Measurements from ENCODE around the gene CDCA4.

Gene CDCA4

GRCh38 chr14:104991896-104992230, 29.0 kb downstream of the CDCA4 start:
- DNase-seq (ENCODE audit: low read depth, low spot score): no peak

- DNase-seq (ENCODE audit: low read depth, low spot score): no peak
Measured at GRCh38 chr14:104989951-104990303, 31.0 kb downstream of the CDCA4 start.

DNA sequence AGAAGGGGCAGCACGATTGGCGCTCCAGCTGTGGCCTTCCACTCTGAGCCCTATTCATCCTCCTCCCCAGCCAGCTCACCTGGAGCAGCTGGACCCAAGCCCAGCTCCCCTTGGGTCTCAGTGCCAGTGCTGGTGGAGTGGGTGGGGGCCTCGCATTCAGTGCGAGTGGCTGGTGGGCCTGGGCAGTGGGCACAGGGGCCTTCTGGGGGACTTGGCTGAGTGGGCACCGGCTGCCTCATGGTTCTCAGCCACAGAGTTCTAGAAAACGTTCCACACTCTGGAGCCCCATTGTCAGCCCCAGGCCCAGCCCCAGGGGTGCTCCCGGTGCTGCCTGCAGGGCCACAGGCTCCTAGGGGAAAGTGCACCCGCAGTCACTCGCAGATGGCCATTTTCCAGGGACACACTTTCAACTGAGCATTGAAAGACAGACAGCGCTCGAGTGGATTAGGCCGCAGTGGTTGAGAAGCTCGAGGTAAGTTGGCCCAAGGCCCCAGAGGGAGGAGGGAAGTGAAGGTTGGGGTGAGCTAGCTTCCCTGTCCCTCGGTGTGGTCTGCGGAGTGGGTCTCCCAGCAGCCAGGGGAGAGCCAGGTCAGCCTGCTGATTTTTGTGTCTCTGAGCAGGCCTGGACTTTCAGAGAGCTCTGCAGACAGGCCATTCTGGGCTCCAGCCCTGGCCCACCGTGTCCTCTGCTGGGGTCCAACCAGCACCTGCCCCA, 31.5 kb downstream of the CDCA4 start:
- no peak for DNase-seq (ENCODE audit: low read depth, low spot score)

- DNase-seq (ENCODE audit: low read depth, low spot score): no peak
Measured at GRCh38 chr14:104986487-104987164, 34.3 kb downstream of the CDCA4 start.

- DNase-seq (ENCODE audit: low read depth, low spot score): peak; percentile 78
Measured at GRCh38 chr14:104985675-104986486, 35.0 kb downstream of the CDCA4 start, which contains the start of gene CLBA1. Gene CLBA1, plus strand, starts transcription at chr14:104985788. Its CDS starts 644 bp downstream, at chr14:104986432.

GRCh38 chr14:104984056-104984894, 36.6 kb downstream of the CDCA4 start:
- no peak for DNase-seq (ENCODE audit: low read depth, low spot score)

DNA sequence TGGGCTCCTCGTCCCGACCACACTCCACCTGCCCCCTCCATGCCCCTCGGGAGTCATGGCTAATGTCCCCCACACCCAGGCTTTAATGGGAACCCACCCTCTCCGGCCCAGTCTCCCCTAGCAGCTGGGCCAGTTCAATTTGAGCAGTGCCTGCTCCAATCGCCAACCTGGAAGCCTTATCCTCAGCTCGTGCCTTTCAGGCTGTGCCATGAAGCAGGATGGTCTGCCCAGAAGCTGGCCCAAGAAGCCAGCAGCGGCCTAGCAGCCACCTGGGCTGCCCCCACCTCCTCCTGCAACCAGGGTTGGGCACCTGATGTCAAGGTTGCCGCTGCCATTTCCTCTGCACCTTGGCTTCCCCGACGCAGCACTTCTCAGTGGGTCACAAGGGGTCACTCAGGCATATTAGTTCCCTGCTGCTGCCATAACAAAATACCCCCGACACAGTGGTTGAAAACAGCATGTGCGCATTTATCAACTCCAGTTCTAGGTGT, 37.6 kb downstream of the CDCA4 start:
- DNase-seq (ENCODE audit: low read depth, low spot score): no peak

DNA sequence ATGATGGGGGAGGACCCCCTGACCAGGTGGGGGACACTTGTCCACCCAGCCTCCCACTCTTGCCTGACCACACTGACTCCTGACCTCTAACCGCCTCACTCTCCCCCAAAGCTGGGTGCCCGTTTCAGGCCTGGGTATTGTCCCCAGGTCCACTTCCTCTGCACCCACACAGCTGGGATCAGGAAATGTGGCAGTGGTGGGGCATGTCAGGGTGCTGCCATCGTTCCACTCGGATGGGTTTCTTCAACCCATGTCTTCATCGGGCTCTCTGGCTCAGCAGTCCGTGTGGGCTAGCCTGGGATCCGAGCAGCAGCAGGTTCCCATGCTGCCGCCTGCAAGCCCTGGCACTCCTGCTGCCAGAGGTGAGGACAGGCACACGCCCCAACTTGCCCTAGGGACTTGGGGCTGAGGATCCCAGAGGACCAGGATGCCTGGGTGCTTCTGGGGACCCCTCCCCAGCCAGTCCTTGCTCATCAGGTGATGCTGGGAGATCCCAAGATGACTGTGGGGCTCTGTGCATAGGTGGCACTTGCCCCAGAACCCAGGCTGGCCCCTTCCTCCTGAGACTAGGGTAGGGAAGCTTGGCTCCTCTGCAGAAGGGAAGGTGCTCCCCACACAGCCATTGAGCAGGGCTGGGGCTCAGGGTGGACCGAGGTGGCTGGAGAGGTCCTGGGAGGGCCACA, 38.2 kb downstream of the CDCA4 start:
- no peak for DNase-seq (ENCODE audit: low read depth, low spot score)

DNA sequence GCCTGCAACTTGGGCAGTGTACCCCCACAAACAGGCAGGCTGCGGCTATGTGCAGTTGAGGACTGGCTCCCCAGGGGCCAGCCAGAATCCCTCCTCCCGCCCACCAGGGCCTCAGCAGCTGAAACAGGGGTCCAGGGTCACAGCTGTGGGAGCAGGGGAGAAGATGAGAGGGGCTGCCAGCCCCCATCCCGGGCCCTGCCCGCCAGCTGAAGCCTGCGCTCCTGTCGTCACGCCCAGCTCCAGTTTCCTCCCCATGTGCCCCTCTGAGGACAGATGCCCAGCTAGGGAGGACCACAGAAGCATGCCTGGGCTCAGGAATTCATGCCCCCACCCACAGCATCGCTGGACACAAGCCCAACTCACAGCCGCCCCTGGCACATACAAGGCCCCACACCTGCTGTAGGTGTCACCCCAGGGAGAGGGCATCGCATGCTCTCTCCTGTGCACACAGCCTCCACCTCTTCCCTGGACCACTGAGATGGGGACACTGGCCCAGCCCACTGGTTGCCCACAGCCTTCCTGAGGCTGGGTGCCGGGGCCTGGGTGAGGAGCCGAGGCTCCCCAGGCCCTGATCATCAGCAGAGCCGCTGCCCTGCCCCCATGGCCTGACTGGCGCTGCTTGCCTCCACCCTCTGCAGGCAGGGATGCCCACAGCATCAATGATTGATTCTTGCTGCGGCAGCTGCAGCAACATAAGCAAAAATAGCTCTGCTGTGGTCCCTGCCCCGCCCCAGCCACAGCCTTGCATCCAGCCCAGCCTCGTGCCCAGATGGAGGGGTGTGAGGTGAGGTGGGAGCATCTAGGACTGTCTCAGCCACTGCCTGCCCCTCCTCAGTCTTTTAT, 39.0 kb downstream of the CDCA4 start:
- no peak for DNase-seq (ENCODE audit: low read depth, low spot score)

DNA sequence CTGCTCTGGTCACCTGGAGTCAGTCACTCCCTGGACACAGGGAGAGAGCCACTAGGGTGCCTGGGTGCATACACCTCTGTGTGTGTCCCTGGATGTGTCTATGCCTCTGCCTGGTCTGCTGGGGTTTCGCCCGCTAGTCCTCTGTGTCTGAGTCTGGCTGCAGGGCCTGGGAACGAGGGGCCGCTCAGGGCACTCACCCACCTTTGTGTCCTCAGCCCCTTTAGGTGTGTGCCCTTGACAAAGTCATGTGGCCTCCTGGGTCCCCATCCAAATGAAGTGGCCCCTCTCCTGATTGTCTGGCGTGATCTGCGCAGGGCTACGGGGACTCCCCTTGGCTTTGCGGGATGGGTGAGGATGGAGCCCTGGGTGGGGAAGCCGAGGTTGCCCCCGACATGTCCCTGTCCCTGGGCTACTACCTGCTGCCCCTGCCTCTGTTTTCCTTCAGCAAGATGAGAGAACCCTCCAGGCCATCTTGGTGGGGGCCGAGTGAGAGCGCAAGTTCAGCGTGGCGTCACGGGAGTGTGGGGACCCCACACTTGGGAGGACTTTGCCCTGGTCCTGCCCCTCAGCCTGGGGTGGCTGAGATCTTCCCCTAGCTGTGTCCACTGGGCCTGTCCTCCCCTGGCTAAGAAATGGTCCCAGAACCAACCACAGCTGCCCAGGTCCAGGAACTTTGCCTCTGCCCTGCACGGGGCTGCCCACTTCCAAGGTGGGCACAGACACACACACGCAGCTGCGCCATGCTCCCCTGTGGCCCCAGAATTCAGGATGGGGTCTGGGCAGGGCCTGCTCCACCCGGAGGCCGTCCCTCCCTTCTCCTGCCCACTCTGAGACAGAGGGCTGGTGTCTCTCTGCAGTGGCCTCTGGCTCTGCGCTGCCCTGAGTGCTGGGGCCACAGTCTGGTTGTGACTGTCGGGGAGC, 40.0 kb downstream of the CDCA4 start:
- no peak for DNase-seq (ENCODE audit: low read depth, low spot score)

- no peak for DNase-seq (ENCODE audit: low read depth, low spot score)
Measured at GRCh38 chr14:104979758-104980610, 40.9 kb downstream of the CDCA4 start.

DNA sequence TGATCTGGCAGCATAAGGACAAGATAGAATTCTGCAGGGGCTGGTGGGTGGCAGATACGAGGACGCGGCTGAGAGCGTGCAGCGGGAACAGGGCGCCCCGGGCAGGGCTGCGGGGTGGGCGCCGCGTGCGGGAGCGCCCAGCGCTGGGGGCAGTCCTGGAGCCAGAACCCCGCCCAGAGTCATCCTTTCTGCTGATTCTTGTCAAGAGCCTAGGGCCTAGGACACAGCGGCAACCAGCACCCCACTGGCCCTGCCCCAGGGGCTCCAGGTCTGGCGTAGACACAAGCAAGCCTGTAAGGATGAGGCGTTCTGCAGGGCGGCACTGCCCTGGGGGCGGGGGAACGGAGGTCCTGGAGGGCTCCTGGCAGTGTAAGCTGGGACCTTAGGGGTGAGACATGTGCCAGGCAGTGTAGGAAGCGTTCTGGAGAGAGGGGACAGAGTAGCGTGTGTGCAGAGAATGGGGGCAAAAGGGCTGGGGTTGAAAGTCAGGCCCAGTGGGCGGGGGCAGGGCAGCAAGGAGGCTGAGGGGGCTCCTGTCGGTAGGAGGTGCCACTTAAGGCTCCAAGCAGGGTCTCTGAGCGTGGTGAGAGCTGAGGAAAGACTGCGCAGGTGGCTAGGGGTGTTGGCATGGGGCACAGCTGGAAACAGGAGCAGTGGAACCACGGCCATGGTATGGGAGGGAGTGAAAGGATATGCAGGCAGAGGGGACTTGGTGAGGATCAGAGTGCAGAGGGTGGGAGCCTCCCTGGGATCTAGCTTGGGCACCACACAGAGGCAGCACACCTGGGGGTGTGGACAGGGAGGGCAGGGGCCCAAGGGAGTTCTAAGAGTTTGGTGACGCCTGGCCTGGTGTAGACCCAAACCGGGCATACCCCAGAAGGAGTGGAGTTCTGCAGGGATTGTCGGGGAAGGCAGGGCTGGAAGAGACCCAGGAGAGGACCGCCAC, 41.9 kb downstream of the CDCA4 start:
- no peak for DNase-seq (ENCODE audit: low read depth, low spot score)

DNA sequence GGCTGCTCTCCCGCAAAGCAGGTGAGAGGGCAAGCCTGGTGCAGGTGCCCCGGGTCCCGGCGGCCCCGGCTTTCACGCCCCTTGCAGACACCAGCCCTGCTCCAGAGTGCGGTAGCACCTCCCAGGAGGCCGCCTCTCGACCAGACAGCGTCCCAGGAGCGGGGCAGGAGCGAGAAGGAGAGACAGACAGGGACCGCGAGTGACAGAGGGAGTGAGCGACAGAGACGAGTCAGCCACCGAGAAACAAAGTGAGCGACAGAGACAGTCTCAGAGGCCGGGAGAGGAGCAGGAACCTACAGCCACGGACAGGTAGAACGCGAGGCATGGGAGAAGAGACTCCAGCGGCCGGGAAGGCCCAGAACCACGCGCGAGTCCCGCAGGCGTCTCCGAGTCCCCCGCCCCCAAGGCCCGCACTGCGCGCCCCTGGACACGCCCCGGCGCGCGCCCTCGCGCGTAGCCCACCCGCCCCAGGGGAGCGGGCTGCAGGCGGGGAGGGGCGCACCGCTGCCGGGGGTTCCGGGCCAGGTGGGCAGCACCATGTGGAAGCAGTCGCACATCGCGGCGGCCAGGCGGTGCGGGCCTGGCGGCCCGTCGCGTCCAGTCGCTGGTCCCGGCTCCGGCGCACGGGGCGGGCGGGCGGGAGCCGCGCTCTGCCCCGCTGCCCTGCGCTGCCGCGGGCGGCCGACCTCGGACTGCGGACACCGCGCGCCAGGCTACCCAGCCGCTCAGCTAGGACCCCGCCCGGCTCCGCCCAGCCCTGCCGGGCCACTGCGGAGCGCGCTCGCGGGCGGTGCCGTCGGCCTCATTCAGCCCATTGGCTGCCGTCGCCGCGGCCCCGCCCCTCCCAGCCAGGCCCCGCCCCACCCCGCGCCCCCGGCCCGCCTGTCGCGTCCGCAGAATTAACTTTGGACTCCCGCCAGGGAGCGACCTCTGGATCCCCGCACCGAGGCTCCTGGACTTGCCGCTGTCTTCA, 42.9 kb downstream of the CDCA4 start, which contains the start of gene AHNAK2:
AHNAK2 (minus strand) TSS at position 694 of the 973 bp plus-strand sequence; CDS start at position 557, 137 bp downstream.
- no peak for DNase-seq (ENCODE audit: low read depth, low spot score)

DNA sequence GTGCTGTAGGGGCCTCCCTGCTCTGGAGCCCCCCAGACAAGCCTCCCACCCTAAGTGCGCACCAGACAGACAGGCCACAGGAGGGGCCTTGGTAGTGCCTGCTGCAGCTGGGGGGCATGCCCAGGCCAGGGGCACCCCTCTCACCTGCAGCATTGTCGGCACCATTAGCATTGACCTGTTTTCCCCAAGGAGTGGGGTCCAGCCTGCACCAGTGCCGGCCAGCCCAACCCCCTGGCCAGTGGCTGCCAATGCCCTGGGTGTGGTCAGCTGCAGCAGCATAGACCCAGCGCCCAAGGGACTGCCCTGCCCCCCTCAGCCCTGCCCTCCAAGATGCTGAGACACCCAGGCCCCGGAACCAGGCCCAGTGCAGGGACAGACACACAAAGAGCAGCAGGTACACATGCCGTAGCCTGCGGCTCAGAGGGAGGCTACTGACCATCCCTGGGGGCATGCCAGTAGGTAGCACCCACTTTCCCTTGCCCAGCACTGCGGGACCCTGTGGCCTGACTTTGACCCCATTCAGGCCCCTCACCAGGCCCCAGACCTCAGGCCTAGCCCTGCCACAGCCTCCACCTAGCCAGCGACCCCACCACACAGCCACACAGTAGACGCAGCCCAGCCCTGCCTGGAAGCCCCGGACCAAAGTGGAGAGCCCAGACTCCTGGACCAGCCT, 43.7 kb downstream of the CDCA4 start:
- DNase-seq (ENCODE audit: low read depth, low spot score): no peak
